ENCODE results near the gene PDPK1. TPM values are rescaled to one million over a fixed set of nuclear protein-coding genes. Genes with fewer than 3 reads are reported as not detected.
A peak's percentile ranks its signal among the peaks of the same experiment; 100 is the strongest.

Gene PDPK1
- total and polyA plus RNA-seq, 2 experiments from 2014 or later: 27.1 to 29.8 TPM

DNA sequence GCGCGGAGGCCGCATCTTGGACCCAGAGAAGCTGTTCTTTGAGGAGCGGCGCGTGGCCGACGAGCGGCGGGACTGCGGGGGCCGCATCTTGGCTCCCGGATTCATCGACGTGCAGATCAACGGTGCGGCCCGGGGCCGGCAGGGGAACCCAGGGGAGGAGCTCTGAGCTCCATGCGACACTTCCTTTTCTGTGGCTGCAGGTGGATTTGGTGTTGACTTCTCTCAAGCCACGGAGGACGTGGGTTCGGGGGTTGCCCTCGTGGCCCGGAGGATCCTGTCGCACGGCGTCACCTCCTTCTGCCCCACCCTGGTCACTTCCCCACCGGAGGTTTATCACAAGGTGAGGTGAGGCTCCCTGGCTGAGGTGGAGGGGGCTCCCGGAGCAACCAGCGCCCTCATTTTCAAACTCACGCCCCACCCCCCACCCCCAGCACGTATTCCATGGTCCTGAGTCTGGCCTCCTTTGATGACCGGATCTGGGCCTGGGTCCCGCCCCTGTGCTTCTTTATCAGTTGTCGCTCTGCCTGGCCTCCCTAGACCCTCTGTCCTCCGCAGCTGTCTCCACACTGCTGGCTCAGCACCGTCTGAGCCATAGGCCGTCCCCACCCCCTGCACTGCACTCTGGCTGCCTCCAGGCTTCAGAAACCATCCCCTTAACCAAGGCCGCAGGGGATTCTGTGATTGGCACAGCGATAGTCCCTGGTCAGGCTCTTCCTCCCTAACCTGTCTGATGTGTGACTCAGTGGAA is 16.9 kb upstream of the PDPK1 start:
- H3K27ac ChIP-seq: peak overlapping the region; percentile 81
- H3K4me1 ChIP-seq (ENCODE audit: insufficient read depth): peaks cover 46% of the 10 kb centered on the region
- peak overlapping the region; percentile 49 for H3K4me3 ChIP-seq
- DNase-seq (ENCODE audit: low spot score): peak; percentile 69
- WGBS (ENCODE audit: low lambda C conversion rate, missing lambda C conversion rate): 23% methylated on average over 31 of the region's 41 CpGs
- TF ChIP-seq EZH2 (IDR thresholded peaks at IDR 0.05; ENCODE audit: borderline replicate concordance) (no peak), CTCF (IDR thresholded peaks at IDR 0.05; ENCODE audit: poor library complexity) (no peak)
- peak overlapping the region; percentile 95 for H3K4me2 ChIP-seq
- peaks cover 45% of the 10 kb centered on the region for H4K20me1 ChIP-seq (ENCODE audit: insufficient read depth, poor library complexity, severe bottlenecking)
- H3K9me3 ChIP-seq (ENCODE audit: low read depth): no peaks in the 10 kb centered on the region
- H3K79me2 ChIP-seq: peaks cover 76% of the 10 kb centered on the region
- no peaks in the 10 kb centered on the region for H3K9me2 ChIP-seq (replicated peaks; ENCODE audit: insufficient read depth)
- no peaks in the 10 kb centered on the region for H3K36me3 ChIP-seq (replicated peaks; ENCODE audit: insufficient read depth, low read depth)
- no peak overlapping the region for H2AFZ ChIP-seq
- no peaks in the 10 kb centered on the region for H3K27me3 ChIP-seq

DNA sequence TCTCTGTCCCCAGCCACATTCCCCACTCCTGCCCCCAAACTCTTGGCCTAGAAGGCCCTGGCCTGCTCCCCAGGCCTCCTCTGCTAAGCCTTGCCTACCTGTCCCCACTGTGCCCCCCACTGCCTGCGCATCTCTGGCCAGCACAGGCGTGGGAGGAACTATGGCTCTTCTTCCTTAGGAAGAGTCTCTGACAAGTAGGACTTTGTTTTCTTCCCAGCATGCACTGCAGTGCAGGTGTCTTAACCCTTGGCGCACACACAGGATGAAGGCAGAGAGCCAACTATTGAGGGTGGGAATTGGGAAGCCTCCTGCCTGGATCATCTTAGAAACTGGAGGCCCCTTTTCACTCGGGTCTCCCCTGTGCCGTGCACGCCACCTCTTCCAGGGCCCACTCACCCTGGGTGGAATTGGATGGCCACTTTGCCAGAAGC is 14.0 kb upstream of the PDPK1 start:
- TF ChIP-seq CTCF (IDR thresholded peaks at IDR 0.05; ENCODE audit: poor library complexity): no peak
- TF ChIP-seq EZH2 (IDR thresholded peaks at IDR 0.05; ENCODE audit: borderline replicate concordance): no peak
- TF ChIP-seq EZH2phosphoT487 (IDR thresholded peaks at IDR 0.05; ENCODE audit: low read depth, severe bottlenecking, unreplicated experiment): no peak
- Histone ChIP-seq H3K9me3 (ENCODE audit: low read depth) (no peaks in the 10 kb centered on the region), H3K27me3 (no peaks in the 10 kb centered on the region), H3K9me2 (replicated peaks; ENCODE audit: insufficient read depth) (no peaks in the 10 kb centered on the region), H3K27ac (peak overlapping the region; percentile 47), H4K20me1 (ENCODE audit: insufficient read depth, poor library complexity, severe bottlenecking) (peaks cover 16% of the 10 kb centered on the region), H3K4me1 (ENCODE audit: insufficient read depth) (peaks cover 31% of the 10 kb centered on the region), H2AFZ (no peak overlapping the region), H3K4me2 (peak overlapping the region; percentile 54), H3K36me3 (replicated peaks; ENCODE audit: insufficient read depth, low read depth) (no peaks in the 10 kb centered on the region), H3K4me3 (no peak overlapping the region), H3K79me2 (peaks cover 49% of the 10 kb centered on the region)
- peak; percentile 42 for DNase-seq (ENCODE audit: low spot score)
- WGBS (ENCODE audit: low lambda C conversion rate, missing lambda C conversion rate): 81% methylated on average over 6 of the region's 6 CpGs

GRCh38 chr16:2524339-2524938 is 13.4 kb upstream of the PDPK1 start:
- Histone ChIP-seq H3K27ac (peak overlapping the region; percentile 47), H2AFZ (no peak overlapping the region), H3K4me1 (ENCODE audit: insufficient read depth) (peaks cover 29% of the 10 kb centered on the region), H3K27me3 (no peaks in the 10 kb centered on the region), H3K9me2 (replicated peaks; ENCODE audit: insufficient read depth) (no peaks in the 10 kb centered on the region), H3K9me3 (ENCODE audit: low read depth) (no peaks in the 10 kb centered on the region), H3K4me3 (no peak overlapping the region), H3K4me2 (peak overlapping the region; percentile 54), H3K36me3 (replicated peaks; ENCODE audit: insufficient read depth, low read depth) (no peaks in the 10 kb centered on the region), H3K79me2 (peaks cover 43% of the 10 kb centered on the region), H4K20me1 (ENCODE audit: insufficient read depth, poor library complexity, severe bottlenecking) (peaks cover 10% of the 10 kb centered on the region)
- no peak for DNase-seq (ENCODE audit: low spot score)
- TF ChIP-seq CTCF (IDR thresholded peaks at IDR 0.05; ENCODE audit: poor library complexity) (peak; percentile 15), EZH2phosphoT487 (IDR thresholded peaks at IDR 0.05; ENCODE audit: low read depth, severe bottlenecking, unreplicated experiment) (no peak)
- WGBS (ENCODE audit: low lambda C conversion rate, missing lambda C conversion rate): 66% methylated on average over 9 of the region's 9 CpGs
